Gastroesophageal sphincter (tissue), 4 donors: ENCODE measurements around the gene KBTBD12. TPM values are rescaled to one million over a fixed set of nuclear protein-coding genes. Genes with fewer than 3 reads are reported as not detected.
"Not testable (repeated sequence)": the region's sequence is repeated elsewhere in the genome, so short reads cannot be mapped to it uniquely, and the experiment has no call there.

Experiments
- ATAC-seq: fragments of 150-250 bp; one replicate; pipeline ENCODE4 v1.9.1; 2016; ENCODE audit warnings: mild to moderate bottlenecking, moderate library complexity
- H3K27ac ChIP-seq, 4 donors: fragments of 200-600 bp; sonication (generic) in 3 of 4; 1 replicate in 3 of 4; 2 replicates in 1 of 4; pipeline ENCODE4 v1.5.1; 2016 to 2019
- H3K27me3 ChIP-seq: fragments of 200-600 bp; sonication (generic); one replicate; pipeline ENCODE4 v1.5.1; 2019
- H3K36me3 ChIP-seq, 2 donors: fragments of 200-600 bp; sonication (generic); one replicate each; pipeline ENCODE4 v1.5.1; 2019; ENCODE audit warnings: control low read depth in 1 of 2
- H3K4me1 ChIP-seq, 3 donors: fragments of 200-600 bp; sonication (generic); 1 replicate in 2 of 3; 2 replicates in 1 of 3; pipeline ENCODE4 v1.5.1; 2016 to 2019; ENCODE audit warnings: control low read depth in 2 of 3
- H3K4me3 ChIP-seq, 2 donors: fragments of 200-600 bp; sonication (generic); one replicate each; pipeline ENCODE4 v1.5.1; 2019; ENCODE audit warnings: mild to moderate bottlenecking in 1 of 2, moderate library complexity in 1 of 2
- H3K9me3 ChIP-seq, 3 donors: fragments of 200-600 bp; sonication (generic); one replicate each; pipeline ENCODE4 v1.5.1; 2017 to 2019; ENCODE audit warnings: control low read depth in 2 of 3
- EP300 ChIP-seq: sonication (generic); formaldehyde crosslinking; IDR thresholded peaks from one replicate; pipeline ENCODE4 v1.6.1; 2017; ENCODE audit warnings: antibody characterized with exemption, mild to moderate bottlenecking
- POLR2A ChIP-seq, 2 donors: fragments of 450-650 bp; IDR thresholded peaks; one replicate each; pipeline ENCODE4 v1.6.1; 2017; ENCODE audit warnings: antibody characterized with exemption in 2 of 2, mild to moderate bottlenecking in 2 of 2, moderate library complexity in 1 of 2
- POLR2AphosphoS5 ChIP-seq: sonication (generic); formaldehyde crosslinking; IDR thresholded peaks from one replicate; pipeline ENCODE4 v1.6.1; 2017; ENCODE audit warnings: antibody characterized with exemption
- WGBS, 2 donors: methylation state at CpG; one replicate each; pipeline ENCODE4 v1.1.5; 2018; ENCODE audit warnings: low coverage in 1 of 2; 5-methylcytosine and 5-hydroxymethylcytosine counted together
- total RNA-seq, 4 donors: library from RNA; depleted of rRNA; stranded (reverse); fragments of >200 nt; gene quantifications; one replicate each; pipeline ENCODE4 v1.1.0, GENCODE V29; 2016
- TF ChIP-seq, protein P1 (sequence below), 4 experiments: fragments of 200-600 bp in 2 of 4; fragments of 450-650 bp in 2 of 4; sonication (generic) in 1 of 4; IDR thresholded peaks; one replicate each; pipeline ENCODE4 v1.5.1; 2017 to 2019; ENCODE audit warnings: antibody characterized with exemption in 4 of 4, mild to moderate bottlenecking in 2 of 4, moderate library complexity in 2 of 4

The KBTBD12 gene
- total RNA-seq, 4 donors from 2014 or later: 2.2 to 11.2 (median 5.8) TPM

DNA sequence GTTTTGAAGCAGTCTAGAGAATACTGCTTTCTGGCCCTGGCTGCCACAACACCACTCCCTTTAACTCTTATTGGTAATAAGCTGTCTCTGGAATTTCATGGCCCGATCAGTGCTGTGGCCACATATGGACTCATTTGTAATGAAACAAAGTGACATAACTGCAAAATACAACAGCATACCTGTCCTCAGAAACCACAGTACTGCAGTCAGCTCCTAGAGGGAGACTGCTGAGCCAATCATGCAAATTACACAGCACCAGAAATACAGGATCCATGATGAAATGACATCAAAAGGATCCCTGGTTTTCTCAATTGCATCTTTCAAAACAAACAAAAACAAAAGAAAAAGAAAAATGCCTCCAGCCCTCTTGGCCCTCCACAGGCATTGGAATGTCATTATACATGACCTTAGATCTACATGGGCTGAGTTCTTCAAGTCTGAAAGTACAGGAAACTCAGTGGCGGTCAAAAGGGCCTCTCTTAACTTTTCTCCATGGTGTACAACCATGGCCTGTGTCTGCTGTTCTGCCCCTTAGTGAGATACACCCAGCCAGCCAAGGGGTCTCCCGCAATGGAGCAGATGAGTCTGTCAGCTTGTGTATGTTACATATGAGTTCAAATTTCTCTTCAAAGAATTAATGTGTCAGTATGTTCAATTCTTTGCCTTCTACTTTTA is 24.9 kb upstream of the KBTBD12 start:
- no peak overlapping the region for H3K27ac ChIP-seq
- no peak for ATAC-seq

DNA sequence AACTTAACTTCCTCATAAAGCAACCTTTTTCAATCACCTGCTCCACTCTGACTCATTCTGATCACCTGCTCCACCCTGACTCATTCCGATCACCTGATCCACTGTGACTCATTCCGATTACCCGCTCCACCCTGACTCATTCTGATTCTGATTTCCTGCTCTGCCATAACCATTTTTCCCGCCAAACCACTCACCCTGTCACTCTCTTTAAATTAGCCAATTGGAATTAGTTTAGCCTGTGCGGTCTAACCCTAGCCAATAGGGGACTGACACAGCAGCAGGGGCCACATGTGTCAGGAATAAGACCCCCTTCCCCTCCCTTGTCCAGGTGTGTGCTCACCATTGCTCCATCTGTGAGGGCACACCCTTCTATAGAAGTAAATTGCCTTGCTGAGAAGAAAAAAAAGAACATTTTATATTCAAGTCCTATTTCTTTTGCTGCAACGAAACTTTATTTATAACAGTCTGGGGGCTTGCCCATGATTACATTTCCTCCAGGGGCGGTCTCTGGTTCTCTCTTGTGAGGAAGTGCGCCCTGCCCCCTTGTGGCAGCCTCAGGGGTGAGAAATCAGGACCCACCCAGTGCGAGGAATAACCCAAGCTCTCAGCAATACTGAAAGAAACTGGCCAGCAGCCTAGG is 24.3 kb upstream of the KBTBD12 start:
- H3K36me3 ChIP-seq, ATAC-seq, H3K27me3 ChIP-seq, H3K4me3 ChIP-seq, H3K4me1 ChIP-seq, H3K27ac ChIP-seq: not testable (repeated sequence)
- peaks cover 0 to 15% (median 0%) of the 10 kb centered on the region in 3 donors for H3K9me3 ChIP-seq
- WGBS, 2 donors: 90 to 91% methylated on average over 4 to 6 of the region's 9 CpGs
- peak; percentile 16 for TF ChIP-seq POLR2AphosphoS5

More for the DNA sequence above, 24.9 kb upstream of the KBTBD12 start:
- no peaks in the 10 kb centered on the region for H3K27me3 ChIP-seq
- no peak overlapping the region for H3K4me3 ChIP-seq
- no peaks in the 10 kb centered on the region for H3K36me3 ChIP-seq
- TF ChIP-seq, protein P1, sequence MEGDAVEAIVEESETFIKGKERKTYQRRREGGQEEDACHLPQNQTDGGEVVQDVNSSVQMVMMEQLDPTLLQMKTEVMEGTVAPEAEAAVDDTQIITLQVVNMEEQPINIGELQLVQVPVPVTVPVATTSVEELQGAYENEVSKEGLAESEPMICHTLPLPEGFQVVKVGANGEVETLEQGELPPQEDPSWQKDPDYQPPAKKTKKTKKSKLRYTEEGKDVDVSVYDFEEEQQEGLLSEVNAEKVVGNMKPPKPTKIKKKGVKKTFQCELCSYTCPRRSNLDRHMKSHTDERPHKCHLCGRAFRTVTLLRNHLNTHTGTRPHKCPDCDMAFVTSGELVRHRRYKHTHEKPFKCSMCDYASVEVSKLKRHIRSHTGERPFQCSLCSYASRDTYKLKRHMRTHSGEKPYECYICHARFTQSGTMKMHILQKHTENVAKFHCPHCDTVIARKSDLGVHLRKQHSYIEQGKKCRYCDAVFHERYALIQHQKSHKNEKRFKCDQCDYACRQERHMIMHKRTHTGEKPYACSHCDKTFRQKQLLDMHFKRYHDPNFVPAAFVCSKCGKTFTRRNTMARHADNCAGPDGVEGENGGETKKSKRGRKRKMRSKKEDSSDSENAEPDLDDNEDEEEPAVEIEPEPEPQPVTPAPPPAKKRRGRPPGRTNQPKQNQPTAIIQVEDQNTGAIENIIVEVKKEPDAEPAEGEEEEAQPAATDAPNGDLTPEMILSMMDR (IDR thresholded peaks at IDR 0.05): no peak
- TF ChIP-seq EP300: no peak
- WGBS, 2 donors: 86% methylated on average over 2 to 3 of the region's 3 CpGs
- H3K9me3 ChIP-seq: peaks cover 0 to 15% (median 0%) of the 10 kb centered on the region in 3 donors
- H3K4me1 ChIP-seq: no peaks in the 10 kb centered on the region

DNA sequence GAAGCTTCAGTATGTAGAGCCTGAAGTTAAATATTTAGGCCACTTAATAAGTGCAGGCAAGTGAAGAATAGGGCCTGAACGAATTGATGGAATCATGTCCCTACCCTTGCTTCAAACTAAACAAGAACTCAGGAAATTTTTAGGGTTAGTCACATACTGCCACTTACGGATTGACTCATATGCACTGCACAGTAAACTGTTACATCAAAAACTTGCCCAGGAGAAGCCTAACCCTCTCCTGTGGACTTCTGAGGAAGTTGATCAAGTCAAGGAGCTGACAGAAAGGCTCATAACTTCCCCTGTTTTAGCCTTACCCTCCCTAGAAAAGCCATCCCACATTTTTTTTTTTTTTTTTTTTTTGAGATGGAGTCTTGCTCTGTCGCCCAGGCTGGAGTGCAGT is 20.6 kb upstream of the KBTBD12 start:
- Histone ChIP-seq H3K4me1 (no peaks in the 10 kb centered on the region), H3K9me3 (peaks cover 0 to 15% (median 0%) of the 10 kb centered on the region in 3 donors), H3K27me3 (no peaks in the 10 kb centered on the region), H3K4me3 (no peak overlapping the region), H3K36me3 (no peaks in the 10 kb centered on the region), H3K27ac (no peak overlapping the region)
- TF ChIP-seq POLR2A (IDR thresholded peaks at IDR 0.05) (no peak), EP300 (no peak), POLR2AphosphoS5 (no peak)
- TF ChIP-seq, protein P1 (IDR thresholded peaks at IDR 0.05): no peak
- WGBS, 2 donors: 88 to 91% methylated on average over 1 to 3 of the region's 3 CpGs
- ATAC-seq: no peak

DNA sequence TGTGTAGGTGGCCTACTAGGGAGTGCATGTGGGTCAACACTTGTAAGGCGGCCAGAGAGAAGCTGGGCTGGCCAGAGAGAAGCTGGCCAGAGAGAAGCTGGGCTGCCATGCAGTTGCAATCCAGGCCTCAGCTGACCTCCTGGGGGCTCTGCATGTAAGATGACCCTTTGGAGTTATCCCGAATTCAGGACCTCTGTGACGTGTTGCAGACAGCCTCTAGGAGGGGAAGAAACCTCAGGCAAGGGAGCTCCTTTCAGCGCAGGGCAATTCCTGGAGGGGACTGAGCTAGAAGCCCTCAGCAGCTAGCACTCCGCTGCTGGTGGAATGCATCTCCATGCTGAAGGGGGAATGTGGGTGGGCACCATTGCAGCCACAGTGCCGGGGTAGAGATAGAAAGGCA is 15.8 kb upstream of the KBTBD12 start:
- 84 to 93% methylated on average over 2 to 5 of the region's 6 CpGs for whole genome bisulfite sequencing, 2 donors
- Histone ChIP-seq H3K4me3 (no peak overlapping the region), H3K27ac (no peak overlapping the region), H3K4me1 (no peaks in the 10 kb centered on the region), H3K36me3 (no peaks in the 10 kb centered on the region), H3K27me3 (no peaks in the 10 kb centered on the region), H3K9me3 (no peaks in the 10 kb centered on the region)
- no peak for ATAC-seq
- TF ChIP-seq POLR2AphosphoS5 (no peak), POLR2A (IDR thresholded peaks at IDR 0.05) (no peak)
- TF ChIP-seq, protein P1 (IDR thresholded peaks at IDR 0.05): no peak

DNA sequence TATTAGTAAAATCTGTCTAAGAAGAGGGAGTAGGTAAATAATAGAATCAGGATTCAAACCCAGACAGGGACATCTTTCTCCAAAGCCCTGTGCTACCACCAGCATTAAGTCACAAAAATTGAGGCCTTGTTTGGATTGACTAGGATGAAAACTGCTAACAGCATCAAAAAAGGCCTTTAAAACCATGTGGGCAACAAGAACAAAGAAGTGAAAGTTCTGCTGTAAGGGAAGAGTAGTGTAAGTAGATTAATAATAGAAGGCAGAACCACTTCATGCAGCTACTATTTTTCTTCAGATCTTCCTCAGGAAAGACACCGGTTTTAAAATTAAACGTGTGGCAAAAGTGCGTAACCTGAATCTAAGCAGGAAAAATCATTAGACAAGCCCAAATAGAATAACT is 15.3 kb upstream of the KBTBD12 start:
- TF ChIP-seq, protein P1 (IDR thresholded peaks at IDR 0.05): no peak
- TF ChIP-seq POLR2AphosphoS5 (no peak), POLR2A (IDR thresholded peaks at IDR 0.05) (no peak), EP300 (no peak)
- Histone ChIP-seq H3K4me1 (no peaks in the 10 kb centered on the region), H3K9me3 (no peaks in the 10 kb centered on the region), H3K4me3 (no peak overlapping the region), H3K27ac (no peak overlapping the region), H3K27me3 (no peaks in the 10 kb centered on the region), H3K36me3 (no peaks in the 10 kb centered on the region)
- no peak for ATAC-seq
- 70 to 80% methylated on average over 3 of the region's 3 CpGs for WGBS, 2 donors
